ENCODE measurements around the gene GALP. TPM values are rescaled to one million over a fixed set of nuclear protein-coding genes. Genes with fewer than 3 reads are reported as not detected.
"Not testable (repeated sequence)": the region's sequence is repeated elsewhere in the genome, so short reads cannot be mapped to it uniquely, and the experiment has no call there.

The GALP gene
- total RNA-seq, 1 donor from 2014 or later, result not detected

- no peak for DNase-seq
- H3K9me3 ChIP-seq (replicated peaks), result no peaks in the 10 kb centered on the region
- H3K27me3 ChIP-seq (ENCODE audit: low read depth), result peaks cover 18% of the 10 kb centered on the region
- intact Hi-C loops (cut with micrococcal nuclease), result no loop called here
- H3K4me3 ChIP-seq, result no peak within 1 kb of the TSS
- H3K27ac ChIP-seq (replicated peaks), result no peak within 1 kb of the TSS
- no peaks in the 10 kb centered on the region for H3K4me1 ChIP-seq
- no peak for TF ChIP-seq CTCF (IDR thresholded peaks at IDR 0.05; ENCODE audit: borderline replicate concordance)
- H3K36me3 ChIP-seq, result no peaks in the 10 kb centered on the region
Observed at GRCh38 chr19:56201973-56202372, 26.2 kb downstream of the GALP start, which contains the start of gene ZSCAN5C. Gene ZSCAN5C, plus strand, starts transcription at chr19:56202273. Its CDS starts 3,641 bp downstream, at chr19:56205914.

GRCh38 chr19:56207581-56207980 lies 31.8 kb downstream of the GALP start:
- intact Hi-C loops (cut with micrococcal nuclease), result not testable (repeated sequence)

GRCh38 chr19:56209091-56209490 lies 33.3 kb downstream of the GALP start:
- DNase-seq, result no peak
- H3K4me1 ChIP-seq, result no peaks in the 10 kb centered on the region
- intact Hi-C loops (cut with micrococcal nuclease), result no loop called here
- H3K27me3 ChIP-seq (ENCODE audit: low read depth), result peaks cover 19% of the 10 kb centered on the region
- H3K4me3 ChIP-seq, result no peak overlapping the region
- no peaks in the 10 kb centered on the region for H3K36me3 ChIP-seq
- H3K9me3 ChIP-seq (replicated peaks), result no peaks in the 10 kb centered on the region
- TF ChIP-seq CTCF (IDR thresholded peaks at IDR 0.05; ENCODE audit: borderline replicate concordance), result no peak
- H3K27ac ChIP-seq (replicated peaks), result no peak overlapping the region

More at GRCh38 chr19:56207581-56207980, 31.8 kb downstream of the GALP start:
- H3K27me3 ChIP-seq (ENCODE audit: low read depth), result peaks cover 19% of the 10 kb centered on the region
- not testable (repeated sequence) for H3K4me1 ChIP-seq; H3K27ac ChIP-seq (replicated peaks); H3K4me3 ChIP-seq; H3K36me3 ChIP-seq; H3K9me3 ChIP-seq (replicated peaks); DNase-seq

- H3K36me3 ChIP-seq; H3K4me1 ChIP-seq; DNase-seq; H3K4me3 ChIP-seq; H3K9me3 ChIP-seq (replicated peaks); H3K27ac ChIP-seq (replicated peaks); intact Hi-C loops (cut with micrococcal nuclease): not testable (repeated sequence)
- H3K27me3 ChIP-seq (ENCODE audit: low read depth), result peaks cover 29% of the 10 kb centered on the region
Observed at GRCh38 chr19:56210036-56210435, 34.2 kb downstream of the GALP start.

- peaks cover 39% of the 10 kb centered on the region for H3K27me3 ChIP-seq (ENCODE audit: low read depth)
- no peak for TF ChIP-seq CTCF (IDR thresholded peaks at IDR 0.05; ENCODE audit: borderline replicate concordance)
- H3K27ac ChIP-seq (replicated peaks), result no peak overlapping the region
- H3K4me3 ChIP-seq, result no peak overlapping the region
- H3K9me3 ChIP-seq (replicated peaks), result no peaks in the 10 kb centered on the region
- no peaks in the 10 kb centered on the region for H3K4me1 ChIP-seq
- no peaks in the 10 kb centered on the region for H3K36me3 ChIP-seq
- intact Hi-C loops (cut with micrococcal nuclease), result no loop called here
- no peak for DNase-seq
Observed at GRCh38 chr19:56211718-56212117, 35.9 kb downstream of the GALP start.

GRCh38 chr19:56217039-56217949 lies 41.5 kb downstream of the GALP start:
- Histone ChIP-seq H3K9me3 (replicated peaks) (no peaks in the 10 kb centered on the region), H3K27ac (replicated peaks) (no peak overlapping the region), H3K4me3 (peak overlapping the region; percentile 62), H3K27me3 (ENCODE audit: low read depth) (peaks cover 54% of the 10 kb centered on the region), H3K4me1 (peaks cover 9% of the 10 kb centered on the region), H3K36me3 (peaks cover 7% of the 10 kb centered on the region)
- peak; percentile 15 for DNase-seq
- intact Hi-C loops (cut with micrococcal nuclease), result no loop called here
- no peak for TF ChIP-seq CTCF (IDR thresholded peaks at IDR 0.05; ENCODE audit: borderline replicate concordance)

All from left ventricle myocardium inferior (tissue), 1 donor.